H1 (cell line): ENCODE results near the gene CDC42EP4. TPM values are rescaled to one million over a fixed set of nuclear protein-coding genes. Genes with fewer than 3 reads are reported as not detected.

ENCODE experiments used
- GABPA ChIP-seq: IDR thresholded peaks from 2 replicates; pipeline ENCODE4 v1.6.1; 2011; ENCODE audit warnings: mild to moderate bottlenecking, low read length, moderate library complexity, borderline replicate concordance; ENCODE audit not compliant: insufficient read depth
- JUND ChIP-seq: IDR thresholded peaks from 2 replicates; pipeline ENCODE4 v1.6.1; 2011; ENCODE audit warnings: mild to moderate bottlenecking, improper control_type of control experiment, low read length
- KDM5A ChIP-seq: fragments of 200-600 bp; IDR thresholded peaks from 2 replicates; pipeline ENCODE4 v1.7.1; 2012; ENCODE audit warnings: mild to moderate bottlenecking, low read length, inconsistent platforms, mixed read lengths
- SRF ChIP-seq: IDR thresholded peaks from 2 replicates; pipeline ENCODE4 v1.6.1; 2011; ENCODE audit warnings: mild to moderate bottlenecking, low read depth, low read length, moderate library complexity
- TCF12 ChIP-seq: IDR thresholded peaks from 2 replicates; pipeline ENCODE4 v1.6.1; 2011; ENCODE audit warnings: low read depth, mild to moderate bottlenecking, low read length
- polyA plus RNA-seq, 7 experiments: library from polyadenylated mRNA; depleted of rRNA in 3 of 7; stranded (reverse) in 5 of 7; unstranded in 2 of 7; fragments of >200 nt in 5 of 7; fragments of 200-250 nt in 2 of 7; gene quantifications; 1 replicate in 5 of 7; 2 replicates in 1 of 7; 4 replicates in 1 of 7; pipeline versions ENCODE4 v1.2.1 to v1.2.3, GENCODE V29; 2011 to 2013; ENCODE audit warnings: missing spikeins in 2 of 7, mixed read lengths in 2 of 7
- total RNA-seq: library from RNA; stranded (reverse); fragmentation: NEBNext Ultra II Directional; extraction: Animal tissue kit (Norgen Biotek cat#: 25700); gene quantifications from 2 replicates; pipeline ENCODE4 v1.2.1, GENCODE V29; 2021
- TF ChIP-seq, protein P1 (sequence below): fragments of 300-600 bp; sonication (generic); IDR thresholded peaks from 2 replicates; pipeline ENCODE4 v1.7.1; 2012; ENCODE audit warnings: low read length, moderate library complexity, mild to moderate bottlenecking, inconsistent platforms; ENCODE audit not compliant: insufficient replicate concordance

CDC42EP4 gene
- total and polyA plus RNA-seq, 2 of the 8 experiments (the other 6 are each of a cell fraction or from before 2014, with no cell fraction given): 8.8 to 12.6 TPM

DNA sequence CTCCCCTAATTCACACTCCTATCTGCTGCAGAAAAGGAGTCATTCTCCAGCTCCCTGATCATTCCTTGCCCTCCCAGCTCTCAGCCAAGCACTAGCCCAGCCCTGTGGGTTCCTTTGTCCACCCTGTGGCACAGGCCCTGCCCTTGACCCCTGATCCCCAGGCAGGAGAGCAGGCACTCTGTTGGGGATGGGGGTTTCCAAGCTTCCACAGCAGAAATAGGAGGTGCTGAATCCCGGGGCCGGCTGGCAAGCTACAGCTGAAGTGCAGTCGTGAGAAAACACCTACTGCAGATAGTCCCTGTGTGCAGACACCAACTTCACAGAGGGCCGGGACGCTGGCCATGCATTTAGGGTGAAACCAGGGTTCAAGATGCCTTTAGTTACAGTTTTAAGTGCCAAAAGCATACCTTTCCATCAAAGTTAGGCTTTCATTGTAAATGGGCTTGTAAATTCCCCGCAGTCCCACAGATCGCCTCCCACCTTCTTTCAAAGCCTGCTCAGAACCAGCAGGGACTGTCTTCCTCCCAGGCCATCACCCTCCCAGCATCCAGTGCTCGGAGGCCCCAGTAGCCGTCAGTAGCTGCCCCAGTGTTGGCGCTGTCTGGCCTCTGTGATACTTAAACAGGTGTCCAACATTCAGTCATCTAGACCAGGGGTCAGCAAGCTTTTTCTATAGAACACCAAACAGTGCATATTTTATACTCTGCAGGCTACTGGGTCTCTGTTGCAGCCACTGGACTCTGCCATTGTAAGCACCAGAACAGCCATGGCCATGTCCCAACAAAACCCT lies 60.8 kb downstream of the CDC42EP4 start (continued):
- TF ChIP-seq TCF12: no peak
- TF ChIP-seq, protein P1, sequence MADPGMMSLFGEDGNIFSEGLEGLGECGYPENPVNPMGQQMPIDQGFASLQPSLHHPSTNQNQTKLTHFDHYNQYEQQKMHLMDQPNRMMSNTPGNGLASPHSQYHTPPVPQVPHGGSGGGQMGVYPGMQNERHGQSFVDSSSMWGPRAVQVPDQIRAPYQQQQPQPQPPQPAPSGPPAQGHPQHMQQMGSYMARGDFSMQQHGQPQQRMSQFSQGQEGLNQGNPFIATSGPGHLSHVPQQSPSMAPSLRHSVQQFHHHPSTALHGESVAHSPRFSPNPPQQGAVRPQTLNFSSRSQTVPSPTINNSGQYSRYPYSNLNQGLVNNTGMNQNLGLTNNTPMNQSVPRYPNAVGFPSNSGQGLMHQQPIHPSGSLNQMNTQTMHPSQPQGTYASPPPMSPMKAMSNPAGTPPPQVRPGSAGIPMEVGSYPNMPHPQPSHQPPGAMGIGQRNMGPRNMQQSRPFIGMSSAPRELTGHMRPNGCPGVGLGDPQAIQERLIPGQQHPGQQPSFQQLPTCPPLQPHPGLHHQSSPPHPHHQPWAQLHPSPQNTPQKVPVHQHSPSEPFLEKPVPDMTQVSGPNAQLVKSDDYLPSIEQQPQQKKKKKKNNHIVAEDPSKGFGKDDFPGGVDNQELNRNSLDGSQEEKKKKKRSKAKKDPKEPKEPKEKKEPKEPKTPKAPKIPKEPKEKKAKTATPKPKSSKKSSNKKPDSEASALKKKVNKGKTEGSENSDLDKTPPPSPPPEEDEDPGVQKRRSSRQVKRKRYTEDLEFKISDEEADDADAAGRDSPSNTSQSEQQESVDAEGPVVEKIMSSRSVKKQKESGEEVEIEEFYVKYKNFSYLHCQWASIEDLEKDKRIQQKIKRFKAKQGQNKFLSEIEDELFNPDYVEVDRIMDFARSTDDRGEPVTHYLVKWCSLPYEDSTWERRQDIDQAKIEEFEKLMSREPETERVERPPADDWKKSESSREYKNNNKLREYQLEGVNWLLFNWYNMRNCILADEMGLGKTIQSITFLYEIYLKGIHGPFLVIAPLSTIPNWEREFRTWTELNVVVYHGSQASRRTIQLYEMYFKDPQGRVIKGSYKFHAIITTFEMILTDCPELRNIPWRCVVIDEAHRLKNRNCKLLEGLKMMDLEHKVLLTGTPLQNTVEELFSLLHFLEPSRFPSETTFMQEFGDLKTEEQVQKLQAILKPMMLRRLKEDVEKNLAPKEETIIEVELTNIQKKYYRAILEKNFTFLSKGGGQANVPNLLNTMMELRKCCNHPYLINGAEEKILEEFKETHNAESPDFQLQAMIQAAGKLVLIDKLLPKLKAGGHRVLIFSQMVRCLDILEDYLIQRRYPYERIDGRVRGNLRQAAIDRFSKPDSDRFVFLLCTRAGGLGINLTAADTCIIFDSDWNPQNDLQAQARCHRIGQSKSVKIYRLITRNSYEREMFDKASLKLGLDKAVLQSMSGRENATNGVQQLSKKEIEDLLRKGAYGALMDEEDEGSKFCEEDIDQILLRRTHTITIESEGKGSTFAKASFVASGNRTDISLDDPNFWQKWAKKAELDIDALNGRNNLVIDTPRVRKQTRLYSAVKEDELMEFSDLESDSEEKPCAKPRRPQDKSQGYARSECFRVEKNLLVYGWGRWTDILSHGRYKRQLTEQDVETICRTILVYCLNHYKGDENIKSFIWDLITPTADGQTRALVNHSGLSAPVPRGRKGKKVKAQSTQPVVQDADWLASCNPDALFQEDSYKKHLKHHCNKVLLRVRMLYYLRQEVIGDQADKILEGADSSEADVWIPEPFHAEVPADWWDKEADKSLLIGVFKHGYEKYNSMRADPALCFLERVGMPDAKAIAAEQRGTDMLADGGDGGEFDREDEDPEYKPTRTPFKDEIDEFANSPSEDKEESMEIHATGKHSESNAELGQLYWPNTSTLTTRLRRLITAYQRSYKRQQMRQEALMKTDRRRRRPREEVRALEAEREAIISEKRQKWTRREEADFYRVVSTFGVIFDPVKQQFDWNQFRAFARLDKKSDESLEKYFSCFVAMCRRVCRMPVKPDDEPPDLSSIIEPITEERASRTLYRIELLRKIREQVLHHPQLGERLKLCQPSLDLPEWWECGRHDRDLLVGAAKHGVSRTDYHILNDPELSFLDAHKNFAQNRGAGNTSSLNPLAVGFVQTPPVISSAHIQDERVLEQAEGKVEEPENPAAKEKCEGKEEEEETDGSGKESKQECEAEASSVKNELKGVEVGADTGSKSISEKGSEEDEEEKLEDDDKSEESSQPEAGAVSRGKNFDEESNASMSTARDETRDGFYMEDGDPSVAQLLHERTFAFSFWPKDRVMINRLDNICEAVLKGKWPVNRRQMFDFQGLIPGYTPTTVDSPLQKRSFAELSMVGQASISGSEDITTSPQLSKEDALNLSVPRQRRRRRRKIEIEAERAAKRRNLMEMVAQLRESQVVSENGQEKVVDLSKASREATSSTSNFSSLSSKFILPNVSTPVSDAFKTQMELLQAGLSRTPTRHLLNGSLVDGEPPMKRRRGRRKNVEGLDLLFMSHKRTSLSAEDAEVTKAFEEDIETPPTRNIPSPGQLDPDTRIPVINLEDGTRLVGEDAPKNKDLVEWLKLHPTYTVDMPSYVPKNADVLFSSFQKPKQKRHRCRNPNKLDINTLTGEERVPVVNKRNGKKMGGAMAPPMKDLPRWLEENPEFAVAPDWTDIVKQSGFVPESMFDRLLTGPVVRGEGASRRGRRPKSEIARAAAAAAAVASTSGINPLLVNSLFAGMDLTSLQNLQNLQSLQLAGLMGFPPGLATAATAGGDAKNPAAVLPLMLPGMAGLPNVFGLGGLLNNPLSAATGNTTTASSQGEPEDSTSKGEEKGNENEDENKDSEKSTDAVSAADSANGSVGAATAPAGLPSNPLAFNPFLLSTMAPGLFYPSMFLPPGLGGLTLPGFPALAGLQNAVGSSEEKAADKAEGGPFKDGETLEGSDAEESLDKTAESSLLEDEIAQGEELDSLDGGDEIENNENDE: no peak
- TF ChIP-seq GABPA: no peak
- TF ChIP-seq SRF: no peak
- TF ChIP-seq JUND: no peak
- no peak for TF ChIP-seq KDM5A
